Lower leg skin (tissue), 4 donors: ENCODE measurements around the gene CFAP92. TPM values are rescaled to one million over a fixed set of nuclear protein-coding genes. Genes with fewer than 3 reads are reported as not detected.

ENCODE experiments used
- DNase-seq, 2 donors: peaks; one replicate each; pipeline ENCODE4 v3.0.0-alpha.2; 2019; ENCODE audit warnings: low spot score in 2 of 2
- H3K4me3 ChIP-seq: fragments of 200-600 bp; sonication (generic); 2 replicates; pipeline ENCODE4 v1.5.1; 2017; ENCODE audit warnings: mild to moderate bottlenecking, low read depth; ENCODE audit not compliant: poor library complexity, severe bottlenecking
- POLR2A ChIP-seq, 2 donors: fragments of 450-650 bp; IDR thresholded peaks; one replicate each; pipeline ENCODE4 v1.6.1; 2016 to 2017; ENCODE audit warnings: antibody characterized with exemption in 2 of 2, mild to moderate bottlenecking in 1 of 2, moderate library complexity in 1 of 2
- WGBS, 2 donors: methylation state at CpG; one replicate each; pipeline ENCODE4 v1.1.5; 2018; 5-methylcytosine and 5-hydroxymethylcytosine counted together
- intact Hi-C: fragments of 100-400 bp; cut with DNase I; formaldehyde crosslinking; loops from one replicate; pipeline ENCODE4 v1.15.0; 2023; ENCODE audit warnings: low total_unique reads
- total RNA-seq, 4 donors: library from RNA; depleted of rRNA; stranded (reverse); fragments of >200 nt; gene quantifications; one replicate each; pipeline ENCODE4 v1.1.0, GENCODE V29; 2016
- TF ChIP-seq, protein P1 (sequence below), 3 donors: fragments of 450-650 bp; IDR thresholded peaks; one replicate each; pipeline ENCODE4 v1.5.1; 2016; ENCODE audit warnings: antibody characterized with exemption in 3 of 3, mild to moderate bottlenecking in 3 of 3, moderate library complexity in 2 of 3

Gene CFAP92
- total RNA-seq, 4 donors from 2014 or later = 0.19 to 0.59 (median 0.25) TPM

DNA sequence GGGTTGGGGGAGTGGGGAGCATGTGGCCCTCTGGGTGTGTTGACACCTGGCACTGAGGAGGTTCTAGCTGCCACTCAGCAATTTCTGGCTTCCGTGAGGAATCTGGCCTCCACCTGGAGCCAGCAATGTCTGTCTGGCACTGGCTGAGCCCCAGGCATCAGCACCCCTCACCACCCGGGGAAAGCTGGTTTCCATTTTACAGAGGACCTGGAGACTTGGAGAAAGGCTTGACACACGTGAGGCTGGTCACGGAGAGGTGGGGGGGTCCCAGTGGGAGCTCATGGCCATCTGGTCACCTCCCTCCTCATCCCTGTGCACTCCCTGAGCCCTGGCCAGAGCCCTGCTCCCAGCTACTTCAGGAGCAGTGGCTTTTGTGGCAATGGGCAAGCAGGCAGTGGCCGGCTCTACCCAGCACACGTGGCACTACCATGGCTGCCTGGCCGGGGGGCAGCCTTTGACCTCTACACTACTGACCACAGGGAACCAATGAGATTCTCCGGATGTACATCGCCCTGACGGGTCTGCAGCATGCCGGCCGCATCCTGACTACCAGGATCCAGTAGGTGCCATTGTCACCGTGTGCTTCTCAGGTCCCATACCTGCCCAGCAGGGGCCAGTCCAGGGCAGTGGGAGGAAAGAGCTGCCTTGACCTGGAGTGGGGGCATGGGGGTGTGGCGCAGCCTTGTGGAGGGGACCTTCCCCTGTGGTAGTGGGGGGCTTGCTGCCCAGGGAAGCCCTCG is 86.0 kb downstream of the CFAP92 start:
- 85 to 93% methylated on average over 7 to 8 of the region's 15 CpGs for WGBS, 2 donors
- TF ChIP-seq, protein P1, sequence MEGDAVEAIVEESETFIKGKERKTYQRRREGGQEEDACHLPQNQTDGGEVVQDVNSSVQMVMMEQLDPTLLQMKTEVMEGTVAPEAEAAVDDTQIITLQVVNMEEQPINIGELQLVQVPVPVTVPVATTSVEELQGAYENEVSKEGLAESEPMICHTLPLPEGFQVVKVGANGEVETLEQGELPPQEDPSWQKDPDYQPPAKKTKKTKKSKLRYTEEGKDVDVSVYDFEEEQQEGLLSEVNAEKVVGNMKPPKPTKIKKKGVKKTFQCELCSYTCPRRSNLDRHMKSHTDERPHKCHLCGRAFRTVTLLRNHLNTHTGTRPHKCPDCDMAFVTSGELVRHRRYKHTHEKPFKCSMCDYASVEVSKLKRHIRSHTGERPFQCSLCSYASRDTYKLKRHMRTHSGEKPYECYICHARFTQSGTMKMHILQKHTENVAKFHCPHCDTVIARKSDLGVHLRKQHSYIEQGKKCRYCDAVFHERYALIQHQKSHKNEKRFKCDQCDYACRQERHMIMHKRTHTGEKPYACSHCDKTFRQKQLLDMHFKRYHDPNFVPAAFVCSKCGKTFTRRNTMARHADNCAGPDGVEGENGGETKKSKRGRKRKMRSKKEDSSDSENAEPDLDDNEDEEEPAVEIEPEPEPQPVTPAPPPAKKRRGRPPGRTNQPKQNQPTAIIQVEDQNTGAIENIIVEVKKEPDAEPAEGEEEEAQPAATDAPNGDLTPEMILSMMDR (IDR thresholded peaks at IDR 0.05) = no peak
- intact Hi-C loops = no loop called here
- H3K4me3 ChIP-seq = no peak overlapping the region
- DNase-seq = peak in 1 of 2 donors; percentile 63

DNA sequence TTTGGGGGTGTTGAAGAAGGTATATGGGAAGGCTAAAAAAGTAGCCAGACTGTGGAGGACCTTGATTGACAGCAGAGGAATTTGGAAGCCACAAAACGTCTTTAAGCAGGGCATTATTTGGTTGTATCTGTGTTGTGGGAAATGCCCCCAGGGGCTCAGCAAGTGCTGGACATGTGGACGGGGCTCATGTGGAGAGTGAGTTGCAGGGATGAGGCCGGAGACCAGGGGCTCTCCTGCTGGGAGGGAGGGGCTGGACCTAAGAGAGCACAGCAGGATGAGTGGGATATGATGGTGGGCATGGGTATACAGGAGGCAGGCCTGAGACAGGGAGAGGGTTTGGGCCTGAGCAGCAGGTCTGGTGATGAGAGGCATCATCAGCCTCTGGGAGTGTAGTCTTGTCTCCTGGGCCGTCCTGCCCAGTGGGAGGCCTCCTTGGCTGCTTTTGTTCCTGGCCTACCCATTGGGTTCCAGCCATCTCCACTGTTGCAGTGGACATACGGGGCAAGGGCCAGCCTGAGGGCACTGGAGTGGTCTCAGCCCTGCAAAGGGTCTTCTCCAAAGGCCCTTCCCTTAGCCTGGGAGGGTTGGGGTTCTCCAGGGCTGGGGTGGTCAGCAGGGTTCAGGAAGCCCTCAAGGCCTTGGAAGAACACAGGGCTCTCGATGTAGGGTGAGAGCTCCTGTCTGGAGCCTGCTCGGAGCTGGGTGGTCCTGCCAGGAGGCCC is 86.9 kb downstream of the CFAP92 start:
- TF ChIP-seq, protein P1 (IDR thresholded peaks at IDR 0.05) = no peak
- TF ChIP-seq POLR2A (IDR thresholded peaks at IDR 0.05) = no peak
- peak in 1 of 2 donors; percentile 70 for DNase-seq
- intact Hi-C loops = no loop called here
- 73 to 84% methylated on average over 4 to 7 of the region's 7 CpGs for WGBS, 2 donors
- no peak overlapping the region for H3K4me3 ChIP-seq

DNA sequence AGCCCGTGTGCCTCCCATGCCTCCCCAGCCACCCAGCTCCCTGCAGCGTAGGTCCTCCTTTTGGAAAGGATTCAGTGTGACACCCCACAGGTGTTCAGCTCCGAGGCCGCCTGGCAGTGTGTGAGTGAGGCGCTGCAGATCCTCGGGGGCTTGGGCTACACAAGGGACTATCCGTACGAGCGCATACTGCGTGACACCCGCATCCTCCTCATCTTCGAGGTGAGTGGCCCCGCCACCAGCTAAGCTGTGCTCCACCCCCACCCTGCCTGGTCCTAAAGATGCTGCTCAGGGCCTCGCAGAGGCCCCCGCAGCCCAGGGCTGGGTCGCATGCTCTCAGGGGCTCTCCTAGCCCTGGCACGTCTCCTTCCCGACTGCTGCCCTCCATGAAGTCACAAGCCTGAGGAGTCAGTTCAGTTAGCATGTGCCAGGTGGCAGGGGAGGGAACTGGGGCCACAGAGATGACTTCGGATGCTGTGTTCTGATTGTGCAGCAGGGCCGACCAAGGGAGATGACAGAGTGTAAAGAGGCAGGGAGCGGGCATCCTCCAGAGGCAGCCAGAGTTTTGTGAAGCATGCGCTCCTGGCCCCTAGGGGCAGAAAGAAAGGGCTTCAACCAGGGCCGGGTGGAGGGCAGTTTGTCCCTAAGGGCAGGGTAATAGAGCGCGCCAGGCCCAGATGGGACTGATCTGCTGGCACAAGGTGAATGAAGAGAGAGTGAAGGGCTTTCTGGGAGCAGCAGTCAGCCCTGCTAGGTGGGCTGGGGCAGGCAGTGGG is 87.7 kb downstream of the CFAP92 start:
- H3K4me3 ChIP-seq = no peak overlapping the region
- no peak for TF ChIP-seq POLR2A (IDR thresholded peaks at IDR 0.05)
- TF ChIP-seq, protein P1 (IDR thresholded peaks at IDR 0.05) = no peak
- intact Hi-C loops = no loop called here
- 89 to 92% methylated on average over 14 to 22 of the region's 25 CpGs for WGBS, 2 donors
- peak in 1 of 2 donors; percentile 78 for DNase-seq

DNA sequence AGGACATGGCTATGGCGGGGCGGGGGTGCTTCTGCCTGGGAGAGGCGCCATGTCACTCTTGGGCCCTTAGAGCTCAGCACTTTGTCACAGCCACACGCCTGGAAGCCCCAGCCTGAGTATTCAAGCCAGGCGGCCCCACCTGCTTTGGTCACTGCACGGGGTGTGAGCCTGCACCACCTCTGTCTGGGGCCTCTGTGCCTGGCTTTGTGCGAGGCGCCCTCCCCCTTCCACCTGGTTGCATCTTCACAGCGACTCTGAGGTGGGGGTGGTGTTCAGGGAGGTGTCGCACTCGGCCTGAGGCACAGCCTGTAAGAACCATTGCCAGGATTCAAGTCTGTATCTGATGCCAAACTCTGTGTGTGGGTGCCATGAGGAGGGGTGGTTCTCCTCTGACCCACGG is 90.4 kb downstream of the CFAP92 start:
- TF ChIP-seq, protein P1 (IDR thresholded peaks at IDR 0.05) = no peak
- TF ChIP-seq POLR2A (IDR thresholded peaks at IDR 0.05) = no peak
- DNase-seq = peak in 1 of 2 donors; percentile 10
- no peak overlapping the region for H3K4me3 ChIP-seq
- 78 to 86% methylated on average over 11 to 12 of the region's 12 CpGs for WGBS, 2 donors
- intact Hi-C loops = no loop called here

DNA sequence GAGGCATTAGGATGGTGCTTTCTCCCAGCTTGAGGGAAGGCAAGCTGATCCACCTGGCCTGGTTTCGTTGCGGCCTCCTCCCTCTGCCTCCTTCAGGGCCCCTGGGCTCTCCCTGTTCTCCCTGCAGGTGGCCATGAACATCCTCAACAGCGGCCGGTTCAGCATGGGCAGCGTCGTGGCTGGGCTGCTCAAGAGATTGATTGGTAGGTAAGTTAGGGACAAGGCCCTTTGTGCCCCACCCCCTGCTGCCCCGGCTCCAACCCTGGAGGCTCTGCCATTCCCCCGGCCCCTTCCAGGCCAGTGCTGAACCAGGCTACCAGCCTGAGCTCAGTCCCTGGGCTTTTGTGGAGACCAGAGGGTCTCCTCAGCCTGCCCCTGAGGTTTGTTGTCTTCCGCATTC is 91.5 kb downstream of the CFAP92 start:
- no peak for DNase-seq
- TF ChIP-seq, protein P1 (IDR thresholded peaks at IDR 0.05) = no peak
- TF ChIP-seq POLR2A (IDR thresholded peaks at IDR 0.05) = no peak
- 98 to 99% methylated on average over 7 to 9 of the region's 9 CpGs for WGBS, 2 donors
- no peak overlapping the region for H3K4me3 ChIP-seq
- intact Hi-C loops = no loop called here
